Measurements from ENCODE around the gene ARNT2.
A peak's percentile ranks its signal among the peaks of the same experiment; 100 is the strongest.

The ARNT2 gene

DNA sequence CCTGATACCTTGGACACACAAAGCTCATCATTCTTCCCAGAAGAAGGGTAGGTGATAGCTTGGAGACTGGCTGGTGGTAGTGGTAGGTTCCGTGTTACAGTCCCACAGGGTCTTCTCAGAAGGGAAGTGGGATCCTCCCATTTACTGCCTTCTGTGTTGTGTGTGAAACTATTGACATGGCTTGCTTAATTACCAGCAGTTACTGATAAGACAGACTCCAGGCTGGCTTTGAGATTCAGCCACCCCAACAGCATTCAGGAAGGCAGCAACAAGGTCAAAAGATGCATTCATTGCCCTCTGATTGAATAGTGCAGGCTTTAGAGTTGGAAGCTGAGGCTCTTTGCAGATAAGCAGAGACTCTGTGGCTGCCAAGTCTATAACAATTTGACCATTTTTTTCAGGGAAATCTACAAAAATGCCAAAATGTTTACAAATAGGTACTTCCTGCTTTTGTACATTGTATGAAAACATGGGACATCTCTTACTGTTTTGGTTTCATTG, 7.7 kb downstream of the ARNT2 start:
- DNase-seq (ENCODE audit: low spot score) = no peak

DNA sequence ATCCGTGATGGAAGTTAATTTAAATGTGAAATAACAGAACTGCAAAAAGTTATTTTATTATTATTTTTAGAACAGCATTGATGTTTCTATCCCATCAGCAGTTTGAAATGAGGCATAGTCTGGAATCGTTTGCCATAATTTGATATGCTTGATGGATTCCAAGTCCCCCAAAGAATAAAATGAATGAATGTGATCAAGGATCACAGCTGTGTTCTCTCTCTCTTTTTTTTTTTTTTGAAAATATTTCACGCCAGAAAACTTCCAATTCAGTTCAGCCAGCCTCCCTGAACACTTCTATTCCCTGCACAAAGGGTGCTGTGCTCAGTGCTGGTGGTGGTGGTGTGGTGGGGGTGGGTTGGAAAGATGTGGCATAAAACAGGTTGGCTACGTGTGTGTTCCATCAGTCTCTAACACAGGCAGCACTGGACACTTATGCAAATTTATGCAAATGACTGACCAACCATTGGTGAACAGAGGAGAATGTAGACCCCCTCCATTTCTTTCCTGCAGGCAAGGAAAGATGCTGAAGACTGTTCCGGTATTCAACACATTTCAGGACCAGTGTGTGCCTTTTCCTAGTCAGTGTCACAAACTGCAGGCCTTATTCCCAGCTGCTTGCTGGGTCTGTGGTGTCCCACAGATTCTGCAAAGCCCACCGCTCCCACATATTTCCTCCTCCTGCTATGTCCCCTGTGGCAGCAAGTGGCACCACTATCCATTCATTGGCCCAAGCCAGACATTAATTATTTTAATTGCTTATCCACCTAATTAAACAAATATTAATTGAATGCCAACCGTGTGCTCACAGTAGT, 10.6 kb downstream of the ARNT2 start:
- no peak for DNase-seq (ENCODE audit: low spot score)

- no peak for DNase-seq (ENCODE audit: low spot score)
These were observed 11.1 kb downstream of the ARNT2 start for GRCh38 chr15:80415358-80415670.

GRCh38 chr15:80416702-80417101, 12.5 kb downstream of the ARNT2 start:
- DNase-seq (ENCODE audit: low spot score) = no peak

DNA sequence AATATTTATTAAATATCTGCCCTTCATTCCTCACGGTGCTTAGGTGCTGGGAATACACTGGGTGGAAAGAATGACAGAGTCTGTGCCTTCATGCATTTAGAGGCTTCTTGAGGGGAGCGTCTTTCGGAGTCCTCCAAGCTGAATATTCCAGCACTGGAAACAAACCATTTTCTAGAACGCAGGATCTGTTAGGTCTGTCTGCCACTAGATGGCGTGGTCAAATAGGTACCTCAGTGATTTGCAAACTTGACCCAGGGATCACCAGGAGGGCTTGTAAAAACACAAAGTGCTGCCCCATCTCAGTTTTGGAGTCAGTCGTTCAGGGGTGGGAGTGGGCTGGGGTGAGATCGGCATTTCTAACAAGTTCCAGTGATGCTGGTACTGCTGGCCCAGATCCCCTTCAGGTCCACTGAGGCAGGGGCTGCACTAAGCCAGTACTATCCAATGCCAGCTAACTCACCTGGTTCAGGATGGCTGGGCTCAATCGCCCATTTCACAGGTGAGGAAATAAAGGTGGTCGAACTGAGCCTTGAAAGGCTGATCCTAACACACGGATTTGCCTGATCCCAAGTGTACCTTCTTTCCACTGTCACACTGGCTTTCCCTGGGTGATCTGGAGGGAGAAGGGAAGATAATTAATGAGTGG, 14.8 kb downstream of the ARNT2 start:
- DNase-seq (ENCODE audit: low spot score) = peak; percentile 75

- no peak for DNase-seq (ENCODE audit: low spot score)
These were observed 15.4 kb downstream of the ARNT2 start for GRCh38 chr15:80419546-80419945.

- DNase-seq (ENCODE audit: low spot score) = no peak
These were observed 16.5 kb downstream of the ARNT2 start for GRCh38 chr15:80420658-80421057.

DNA sequence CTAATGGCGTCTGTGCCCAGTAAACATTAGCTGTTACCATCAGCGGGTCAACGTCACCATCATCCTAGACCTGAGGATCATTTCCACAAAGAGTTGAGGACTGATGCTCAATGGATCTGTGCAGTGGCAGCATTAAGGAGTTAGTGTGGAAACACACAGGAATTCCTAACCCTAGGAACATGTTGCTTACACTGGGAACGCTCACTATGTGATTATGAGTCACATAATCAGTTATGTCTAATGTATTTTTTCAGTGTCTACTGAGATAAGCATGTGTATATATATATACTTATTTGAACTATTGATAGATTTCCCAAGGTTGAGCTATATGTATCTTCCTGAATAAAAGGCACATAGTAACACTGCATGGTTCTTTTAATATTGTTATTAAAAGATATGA, 19.0 kb downstream of the ARNT2 start:
- no peak for DNase-seq (ENCODE audit: low spot score)

- no peak for DNase-seq (ENCODE audit: low spot score)
These were observed 20.2 kb downstream of the ARNT2 start for GRCh38 chr15:80424381-80424780.

- no peak for DNase-seq (ENCODE audit: low spot score)
These were observed 22.1 kb downstream of the ARNT2 start for GRCh38 chr15:80426316-80426715.

DNA sequence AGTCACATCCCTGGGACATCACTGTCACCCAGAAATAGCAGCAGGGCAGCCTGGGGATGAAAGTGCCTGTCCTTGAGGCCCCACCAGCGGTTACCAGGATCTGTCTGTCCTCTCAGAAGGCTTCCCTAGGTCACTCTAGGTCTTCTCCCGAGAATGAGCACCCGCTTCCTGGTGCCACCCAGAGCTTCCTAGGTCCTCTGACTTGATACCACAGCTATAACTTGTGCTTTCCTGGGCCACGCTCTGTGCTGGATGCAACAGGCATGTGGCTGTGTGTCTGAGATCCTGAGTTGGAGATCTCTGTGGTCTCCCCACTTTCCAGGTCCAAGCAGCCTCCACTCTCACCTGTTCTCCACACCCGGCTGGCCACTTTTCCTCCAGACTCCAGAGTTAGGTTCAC, 25.8 kb downstream of the ARNT2 start:
- DNase-seq (ENCODE audit: low spot score) = no peak

GRCh38 chr15:80431635-80432344, 27.6 kb downstream of the ARNT2 start:
- DNase-seq (ENCODE audit: low spot score) = no peak

DNA sequence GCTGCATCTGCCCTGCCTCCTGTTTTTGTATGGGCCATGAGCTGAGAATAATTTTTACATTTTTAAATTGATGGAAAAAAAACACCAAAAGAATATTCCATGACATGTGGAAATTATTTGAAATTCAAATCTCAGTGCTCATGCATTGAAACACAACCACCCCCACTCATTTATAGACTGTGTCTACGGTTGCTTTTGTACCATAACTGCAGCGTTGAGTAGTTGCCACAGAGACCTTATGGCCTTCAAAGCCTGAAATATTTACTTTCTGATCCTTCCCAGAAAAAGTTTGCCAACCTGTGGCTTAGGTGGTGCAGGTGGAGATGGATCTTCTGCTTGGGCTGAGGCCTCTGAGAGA, 28.1 kb downstream of the ARNT2 start:
- no peak for DNase-seq (ENCODE audit: low spot score)

DNA sequence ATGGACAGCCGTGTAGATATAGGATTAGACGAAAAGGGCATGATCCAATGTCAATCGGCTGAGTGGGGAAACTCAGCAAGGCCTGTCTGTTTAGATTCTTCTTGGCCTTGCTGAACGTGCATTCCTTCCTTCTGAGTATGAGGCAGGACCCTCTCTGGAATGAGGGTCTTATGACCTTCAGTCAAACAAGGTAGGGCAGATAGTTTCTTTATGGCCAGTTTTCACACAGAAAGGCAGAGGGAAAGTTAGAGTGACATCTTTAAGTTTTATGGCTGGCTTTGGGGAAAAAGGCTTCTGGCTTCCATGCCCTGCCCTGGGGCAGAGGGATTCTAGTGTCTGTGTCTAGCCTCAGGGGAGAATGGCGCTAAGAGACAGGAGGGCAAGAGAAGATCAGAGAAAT, 29.7 kb downstream of the ARNT2 start:
- no peak for DNase-seq (ENCODE audit: low spot score)

GRCh38 chr15:80434926-80435720, 30.9 kb downstream of the ARNT2 start:
- no peak for DNase-seq (ENCODE audit: low spot score)

DNA sequence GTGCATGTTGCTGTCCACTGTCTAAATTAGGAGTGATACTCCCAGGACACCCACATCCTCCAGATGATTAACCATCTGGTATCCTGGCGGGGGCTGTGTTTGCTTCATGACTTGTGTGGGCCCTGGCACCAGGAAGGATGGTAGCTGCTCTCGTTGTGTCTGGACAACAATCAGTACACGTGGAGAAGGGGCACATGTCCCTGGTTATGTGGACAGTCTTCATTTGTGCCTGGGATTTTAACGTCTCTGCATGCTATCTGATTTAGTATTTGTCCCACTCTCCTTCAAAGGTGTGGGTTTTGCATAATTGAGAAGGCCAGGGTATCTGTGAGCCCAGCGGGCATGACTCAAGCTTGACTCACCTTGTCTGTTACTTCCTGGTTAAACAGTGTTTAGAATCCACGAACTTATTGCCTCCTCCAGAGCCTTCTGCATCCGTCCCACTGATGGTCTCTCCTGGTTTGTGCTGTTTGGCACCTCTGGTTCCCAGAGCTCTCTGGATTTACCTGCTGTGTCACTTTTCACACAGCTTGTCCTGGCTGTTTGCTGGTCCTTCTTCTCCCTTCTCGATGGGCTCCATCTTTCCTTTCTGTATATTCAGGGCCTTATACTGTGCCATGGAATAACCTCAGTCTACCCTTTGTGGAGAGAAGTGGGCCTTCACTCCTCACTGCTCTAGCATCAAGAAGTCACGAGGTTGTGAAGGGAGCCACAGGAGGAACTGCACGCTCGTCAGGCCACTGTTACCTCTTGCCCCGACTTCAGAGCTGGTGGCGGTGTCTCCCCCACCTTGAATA, 32.5 kb downstream of the ARNT2 start:
- no peak for DNase-seq (ENCODE audit: low spot score)

DNA sequence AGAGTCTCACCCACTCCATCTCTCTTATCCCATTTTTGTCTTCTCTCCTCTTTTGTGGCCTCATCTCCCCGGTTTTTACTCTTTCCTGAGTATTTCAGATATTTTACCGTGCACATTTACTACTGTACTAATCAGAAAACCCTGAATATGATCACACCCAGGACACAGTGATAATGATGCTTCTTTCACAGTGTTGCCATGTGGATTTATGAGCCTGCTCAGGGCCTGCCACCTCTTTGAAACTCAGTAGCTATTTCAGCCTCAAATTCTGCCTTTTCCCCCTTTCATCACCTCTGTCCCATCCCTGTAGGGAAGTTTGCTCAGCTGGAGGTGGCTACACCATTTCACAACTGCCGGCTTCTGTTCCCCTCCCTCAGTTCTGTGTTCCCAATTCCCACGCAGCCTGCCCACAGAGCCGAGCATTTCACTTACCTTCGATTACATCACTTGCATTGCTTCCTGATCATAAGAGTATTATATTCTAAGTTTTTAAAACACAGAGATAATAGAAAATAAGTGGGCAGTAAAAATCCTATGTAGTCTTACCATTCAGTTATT, 33.2 kb downstream of the ARNT2 start:
- DNase-seq (ENCODE audit: low spot score) = no peak

- no peak for DNase-seq (ENCODE audit: low spot score)
These were observed 35.0 kb downstream of the ARNT2 start for GRCh38 chr15:80439140-80439539.

DNA sequence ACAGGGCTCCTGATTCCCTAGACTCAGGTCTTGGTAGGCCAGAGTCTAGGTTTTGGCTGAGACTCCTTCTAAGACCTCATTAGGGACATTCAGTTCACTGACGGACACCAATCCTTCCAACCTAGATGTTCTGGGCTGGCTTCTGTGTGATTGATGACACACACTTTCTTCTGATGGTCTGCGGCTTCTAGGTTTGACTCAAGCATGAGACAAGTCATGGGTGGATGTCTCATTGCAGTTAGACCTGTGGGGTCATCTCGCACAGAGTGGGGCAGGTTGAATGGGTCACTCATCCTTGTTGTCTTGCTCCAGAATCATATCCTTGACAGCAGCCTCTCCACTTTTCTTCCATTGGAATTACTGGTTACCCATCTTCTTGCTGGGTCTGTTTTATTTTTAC, 35.8 kb downstream of the ARNT2 start:
- no peak for DNase-seq (ENCODE audit: low spot score)

GRCh38 chr15:80441041-80441440, 36.9 kb downstream of the ARNT2 start:
- DNase-seq (ENCODE audit: low spot score) = no peak

GRCh38 chr15:80441714-80442113, 37.5 kb downstream of the ARNT2 start:
- DNase-seq (ENCODE audit: low spot score) = no peak
